A549 (cell line): ENCODE measurements around the gene ADCY7. TPM values are rescaled to one million over a fixed set of nuclear protein-coding genes. Genes with fewer than 3 reads are reported as not detected.
A peak's percentile ranks its signal among the peaks of the same experiment; 100 is the strongest.

Source experiments
- ATAC-seq, 2 experiments: fragments of 200-7000 bp in 1 of 2; fragments of >200 bp in 1 of 2; cut with Nextera tagmentation in 1 of 2; cut with Tn5 transposase in 1 of 2; 3 replicates each; pipeline versions ENCODE4 v1.8.0 to v1.9.1; 2018 to 2020; ENCODE audit warnings: mild to moderate bottlenecking in 1 of 2, moderate library complexity in 1 of 2
- CTCF ChIA-PET: fragments of 300-600 bp; sonication (Branson Sonifier 250); formaldehyde crosslinking; extraction: SDS; loops from one replicate; lab custom pipeline; 2021; ENCODE audit warnings: antibody characterized with exemption, inconsistent platforms; lab: Yijun Ruan, JAX
- POLR2A ChIA-PET: fragments of 350-600 bp; formaldehyde crosslinking; extraction: SDS; loops from one replicate; lab custom pipeline; 2021; ENCODE audit warnings: antibody characterized with exemption, inconsistent platforms; lab: Yijun Ruan, JAX
- DNase-seq, 2 experiments: peaks; one replicate each; pipeline versions ENCODE4 v3.0.0 to v3.0.0-alpha.2; 2011 to 2016; ENCODE audit warnings: low read depth in 1 of 2, low spot score in 1 of 2
- FAIRE-seq: peaks from 2 replicates; lab custom pipeline; 2011; peaks lifted over from hg19 to GRCh38; lab: Jason Lieb, UNC
- H3K27ac ChIP-seq, 2 experiments: fragments of >200 bp; sonication (Bioruptor Twin); formaldehyde crosslinking; 3 replicates each; pipeline ENCODE4 v1.5.1; 2016 to 2017
- H3K4me1 ChIP-seq: fragments of >200 bp; sonication (Bioruptor Twin); formaldehyde crosslinking; 3 replicates; pipeline ENCODE4 v1.6.1; 2016
- H3K4me2 ChIP-seq: fragments of >200 bp; sonication (Bioruptor Twin); formaldehyde crosslinking; 3 replicates; pipeline ENCODE4 v1.6.1; 2016
- H3K4me3 ChIP-seq: fragments of >200 bp; sonication (Bioruptor Twin); formaldehyde crosslinking; 3 replicates; pipeline ENCODE4 v1.5.1; 2016
- H3K9me3 ChIP-seq: fragments of >200 bp; sonication (Bioruptor Twin); formaldehyde crosslinking; 3 replicates; pipeline ENCODE4 v1.6.1; 2016
- ATOH8 ChIP-seq: fragments of 250-450 bp; sonication (Bioruptor Pico); IDR thresholded peaks from 2 replicates; pipeline ENCODE4 v1.5.0; 2020; ENCODE audit warnings: low read depth, mild to moderate bottlenecking, moderate library complexity
- BHLHE40 ChIP-seq: IDR thresholded peaks from 2 replicates; pipeline ENCODE4 v1.6.1; 2012; ENCODE audit warnings: low read depth, low read length, inconsistent platforms
- EP300 ChIP-seq, 2 experiments: fragments of >200 bp; sonication (Bioruptor Twin); formaldehyde crosslinking; IDR thresholded peaks; 2 replicates in 1 of 2; 3 replicates in 1 of 2; pipeline ENCODE4 v1.6.1; 2016 to 2017
- HDAC2 ChIP-seq: fragments of 200-600 bp; sonication (generic); IDR thresholded peaks from 2 replicates; pipeline ENCODE4 v1.6.1; 2016
- HOXB13 ChIP-seq: fragments of 250-450 bp; sonication (Bioruptor Pico); IDR thresholded peaks from 2 replicates; pipeline ENCODE4 v1.5.0; 2020; ENCODE audit warnings: low read depth, mild to moderate bottlenecking, moderate library complexity
- HOXB5 ChIP-seq: fragments of 250-450 bp; sonication (Bioruptor Pico); IDR thresholded peaks from 2 replicates; pipeline ENCODE4 v1.5.0; 2020; ENCODE audit warnings: mild to moderate bottlenecking, moderate library complexity
- JUNB ChIP-seq: fragments of >200 bp; sonication (Bioruptor Twin); formaldehyde crosslinking; IDR thresholded peaks from 2 replicates; pipeline ENCODE4 v1.6.1; 2016
- MAZ ChIP-seq: fragments of 150-350 bp; IDR thresholded peaks from 2 replicates; pipeline ENCODE4 v1.6.1; 2014; ENCODE audit warnings: antibody characterized with exemption, low read depth, low read length, borderline replicate concordance
- NPAS2 ChIP-seq: fragments of 250-450 bp; sonication (Bioruptor Pico); IDR thresholded peaks from 2 replicates; pipeline ENCODE4 v1.8.0; 2022; ENCODE audit warnings: mild to moderate bottlenecking, moderate library complexity, borderline replicate concordance
- NR3C1 ChIP-seq: fragments of >200 bp; sonication (Bioruptor Twin); formaldehyde crosslinking; IDR thresholded peaks from 3 replicates; pipeline ENCODE4 v1.6.1; 2017
- POLR2A ChIP-seq: IDR thresholded peaks from 2 replicates; pipeline ENCODE4 v1.6.1; 2012; ENCODE audit warnings: mild to moderate bottlenecking, low read length
- POLR2AphosphoS2 ChIP-seq: conservative IDR thresholded peaks from 2 replicates; pipeline ENCODE4 v1.6.1; 2012; ENCODE audit warnings: low read length, improper control_type of control experiment, inconsistent platforms
- RFX5 ChIP-seq: fragments of 450-650 bp; IDR thresholded peaks from 2 replicates; pipeline ENCODE4 v1.7.1; 2014; ENCODE audit warnings: antibody characterized with exemption, mild to moderate bottlenecking, moderate library complexity
- SMC3 ChIP-seq: fragments of >200 bp; sonication (Bioruptor Twin); formaldehyde crosslinking; IDR thresholded peaks from 3 replicates; pipeline ENCODE4 v1.6.1; 2018; ENCODE audit warnings: inconsistent platforms
- SREBF2 ChIP-seq: fragments of 450-650 bp; IDR thresholded peaks from 2 replicates; pipeline ENCODE4 v1.6.1; 2014; ENCODE audit warnings: mild to moderate bottlenecking, moderate library complexity
- TP53 ChIP-seq: fragments of 250-450 bp; sonication (Bioruptor Pico); IDR thresholded peaks from 2 replicates; pipeline ENCODE4 v1.5.0; 2021; ENCODE audit warnings: mild to moderate bottlenecking, moderate library complexity
- ZC3H11A ChIP-seq: fragments of 450-650 bp; IDR thresholded peaks from 2 replicates; pipeline ENCODE4 v1.6.1; 2014; ENCODE audit warnings: antibody characterized with exemption, mild to moderate bottlenecking
- ZSCAN20 ChIP-seq: fragments of 250-450 bp; sonication (Bioruptor Pico); IDR thresholded peaks from 2 replicates; pipeline ENCODE4 v1.8.0; 2022; ENCODE audit warnings: mild to moderate bottlenecking, moderate library complexity
- WGBS: methylation state at CpG from one replicate; pipeline ENCODE4 v1.1.6; 2017; ENCODE audit errors: missing lambda C conversion rate; 5-methylcytosine and 5-hydroxymethylcytosine counted together
- polyA plus RNA-seq, 4 experiments: library from polyadenylated mRNA; depleted of rRNA in 3 of 4; stranded (reverse); fragments of >200 nt; fragmentation: RNase III in 1 of 4; extraction: RNeasy Plus Mini Kit Qiagen cat#74134 plus additional on column Dnase treatment in 1 of 4; gene quantifications; 2 replicates in 3 of 4; 3 replicates in 1 of 4; pipeline ENCODE4 v1.2.3, GENCODE V29; 2011 to 2017
- TF ChIP-seq, protein P1 (sequence below): fragments of >200 bp; sonication (Bioruptor Twin); formaldehyde crosslinking; IDR thresholded peaks from 3 replicates; pipeline ENCODE4 v1.5.1; 2016
- TF ChIP-seq, protein P2 (sequence below): fragments of >200 bp; sonication (Bioruptor Twin); formaldehyde crosslinking; IDR thresholded peaks from 3 replicates; pipeline ENCODE4 v1.6.1; 2016

Gene ADCY7
- polyA plus RNA-seq, 2 of the 4 experiments (the other 2 are of a cell fraction) = 10.5 to 18.7 TPM

DNA sequence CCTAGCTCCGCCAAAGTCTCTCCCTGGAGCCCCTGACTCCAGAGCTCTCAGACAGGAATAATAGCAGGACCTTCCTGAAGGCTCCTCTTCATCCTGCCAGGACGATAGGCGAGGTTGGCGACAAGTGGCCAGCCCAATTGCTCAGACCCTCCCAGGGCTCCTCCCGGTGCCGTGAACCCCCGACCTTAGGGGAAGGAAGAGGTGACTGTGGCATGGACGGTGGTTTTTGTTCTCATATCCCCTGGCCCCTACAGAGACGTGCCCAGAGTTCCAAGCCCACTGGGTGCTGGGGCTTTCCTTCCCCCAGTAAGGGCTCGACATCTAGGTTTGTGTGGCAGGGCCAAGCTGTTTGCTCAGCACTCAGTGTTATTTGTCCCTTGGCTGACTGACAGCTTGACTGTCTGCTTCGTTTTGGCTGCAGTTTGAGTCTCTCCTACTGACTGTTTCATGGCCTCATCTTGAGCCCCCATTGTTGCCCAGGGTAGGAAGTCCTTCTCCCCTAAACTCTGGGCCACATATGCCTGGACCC, 4.6 kb upstream of the ADCY7 start:
- ChIA-PET POLR2A (no interaction called here), CTCF (interaction anchor here (1.3 to 2.0 kb wide), 2 partner anchors 12 to 16 kb away, joined by 4 to 8 read pairs; no protein-coding TSS in a partner anchor)
- FAIRE-seq (no peak), DNase-seq (peak in 1 of 2 experiments; percentile 21), ATAC-seq (peak; percentile 15 to 73; a peak in 3 of 6 replicates)
- H3K27ac ChIP-seq = peak overlapping the region in 1 of 2 experiments; percentile 47; a peak in 2 of 6 replicates
- WGBS = 48% methylated on average over 7 of the region's 11 CpGs
- H3K4me2 ChIP-seq = peak overlapping the region; percentile 53
- H3K4me1 ChIP-seq = peaks cover 38% of the 10 kb centered on the region
- H3K9me3 ChIP-seq = no peaks in the 10 kb centered on the region
- TF ChIP-seq BHLHE40 = no peak
- TF ChIP-seq, protein P1, sequence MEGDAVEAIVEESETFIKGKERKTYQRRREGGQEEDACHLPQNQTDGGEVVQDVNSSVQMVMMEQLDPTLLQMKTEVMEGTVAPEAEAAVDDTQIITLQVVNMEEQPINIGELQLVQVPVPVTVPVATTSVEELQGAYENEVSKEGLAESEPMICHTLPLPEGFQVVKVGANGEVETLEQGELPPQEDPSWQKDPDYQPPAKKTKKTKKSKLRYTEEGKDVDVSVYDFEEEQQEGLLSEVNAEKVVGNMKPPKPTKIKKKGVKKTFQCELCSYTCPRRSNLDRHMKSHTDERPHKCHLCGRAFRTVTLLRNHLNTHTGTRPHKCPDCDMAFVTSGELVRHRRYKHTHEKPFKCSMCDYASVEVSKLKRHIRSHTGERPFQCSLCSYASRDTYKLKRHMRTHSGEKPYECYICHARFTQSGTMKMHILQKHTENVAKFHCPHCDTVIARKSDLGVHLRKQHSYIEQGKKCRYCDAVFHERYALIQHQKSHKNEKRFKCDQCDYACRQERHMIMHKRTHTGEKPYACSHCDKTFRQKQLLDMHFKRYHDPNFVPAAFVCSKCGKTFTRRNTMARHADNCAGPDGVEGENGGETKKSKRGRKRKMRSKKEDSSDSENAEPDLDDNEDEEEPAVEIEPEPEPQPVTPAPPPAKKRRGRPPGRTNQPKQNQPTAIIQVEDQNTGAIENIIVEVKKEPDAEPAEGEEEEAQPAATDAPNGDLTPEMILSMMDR = no peak
- TF ChIP-seq ATOH8 (CRISPR knock-in tag) = no peak
- no peak for TF ChIP-seq SMC3
- TF ChIP-seq, protein P2, sequence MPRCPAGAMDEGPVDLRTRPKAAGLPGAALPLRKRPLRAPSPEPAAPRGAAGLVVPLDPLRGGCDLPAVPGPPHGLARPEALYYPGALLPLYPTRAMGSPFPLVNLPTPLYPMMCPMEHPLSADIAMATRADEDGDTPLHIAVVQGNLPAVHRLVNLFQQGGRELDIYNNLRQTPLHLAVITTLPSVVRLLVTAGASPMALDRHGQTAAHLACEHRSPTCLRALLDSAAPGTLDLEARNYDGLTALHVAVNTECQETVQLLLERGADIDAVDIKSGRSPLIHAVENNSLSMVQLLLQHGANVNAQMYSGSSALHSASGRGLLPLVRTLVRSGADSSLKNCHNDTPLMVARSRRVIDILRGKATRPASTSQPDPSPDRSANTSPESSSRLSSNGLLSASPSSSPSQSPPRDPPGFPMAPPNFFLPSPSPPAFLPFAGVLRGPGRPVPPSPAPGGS = no peak
- no peak for TF ChIP-seq POLR2AphosphoS2
- no peak for TF ChIP-seq HOXB13 (CRISPR knock-in tag)
- TF ChIP-seq JUNB = no peak
- no peak for TF ChIP-seq HOXB5
- no peak for TF ChIP-seq MAZ
- TF ChIP-seq POLR2A = no peak
- TF ChIP-seq ZC3H11A = no peak
- no peak overlapping the region for H3K4me3 ChIP-seq

DNA sequence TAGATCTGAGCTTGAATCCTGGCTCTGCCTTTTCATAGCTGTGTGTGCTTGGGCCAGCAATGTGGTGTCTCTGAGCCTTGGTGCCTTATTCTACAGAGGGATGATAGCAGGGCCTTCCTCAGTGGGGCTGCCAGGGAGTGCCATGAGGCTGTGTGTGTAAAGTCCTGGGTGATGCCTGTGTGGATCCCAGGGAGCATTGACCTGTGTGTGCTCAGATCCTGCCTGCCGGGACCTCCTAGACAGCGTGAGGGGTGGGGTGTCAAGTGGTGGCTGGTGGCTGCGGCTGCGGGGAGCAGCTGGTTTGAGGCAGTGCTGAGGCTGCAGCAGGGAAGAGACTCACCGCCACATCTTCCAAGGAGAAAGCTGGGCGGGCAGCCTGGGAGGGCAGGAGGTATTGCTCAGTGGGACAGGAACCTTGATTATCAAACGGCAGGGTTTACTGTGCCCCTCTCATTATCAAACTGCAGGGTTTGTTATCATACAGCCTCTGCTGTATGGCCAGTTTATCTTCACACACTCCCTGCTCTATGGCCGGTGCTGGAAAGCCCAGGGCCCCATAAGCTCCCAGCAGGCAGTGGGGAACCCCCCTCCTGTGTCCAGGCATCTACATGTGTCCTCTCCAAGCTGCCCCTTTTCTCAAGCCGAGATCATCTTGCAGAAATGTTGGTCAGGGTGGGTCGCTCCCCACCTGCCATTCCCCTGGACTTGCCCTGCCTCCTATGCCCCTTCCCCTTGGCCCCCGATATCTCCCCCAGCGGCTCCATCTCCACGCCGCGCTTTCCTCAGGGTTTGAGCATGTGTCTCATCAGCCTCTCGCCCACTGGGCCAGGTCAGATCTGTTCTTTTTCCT, 3.1 kb upstream of the ADCY7 start:
- FAIRE-seq = no peak
- Histone ChIP-seq H3K4me3 (no peak overlapping the region), H3K4me2 (no peak overlapping the region), H3K27ac (peak overlapping the region; percentile 50 to 67; a peak in 4 of 6 replicates), H3K9me3 (no peaks in the 10 kb centered on the region), H3K4me1 (peaks cover 38% of the 10 kb centered on the region)
- no peak for DNase-seq
- CTCF ChIA-PET = interaction anchor here (0.8 to 1.3 kb wide), 2 partner anchors 17 to 64 kb away, joined by 4 read pairs; no protein-coding TSS in a partner anchor
- WGBS = 92% methylated on average over 15 of the region's 16 CpGs
- ATAC-seq = no peak; a peak in 1 of 6 replicates
- POLR2A ChIA-PET = no interaction called here
- no peak for TF ChIP-seq HOXB5
- TF ChIP-seq SREBF2 = no peak
- no peak for TF ChIP-seq NPAS2
- no peak for TF ChIP-seq HDAC2
- no peak for TF ChIP-seq BHLHE40
- TF ChIP-seq ZSCAN20 = no peak
- no peak for TF ChIP-seq RFX5
- no peak for TF ChIP-seq EP300 (IDR thresholded peaks at IDR 0.05)
- TF ChIP-seq NR3C1 = no peak
- TF ChIP-seq TP53 (CRISPR knock-in tag) = no peak
